ENCODE results near the gene TMEM108. TPM values are rescaled to one million over a fixed set of nuclear protein-coding genes. Genes with fewer than 3 reads are reported as not detected.

The TMEM108 gene
- total and polyA plus RNA-seq, 2 experiments from 2014 or later: 7.4 to 15.3 TPM

DNA sequence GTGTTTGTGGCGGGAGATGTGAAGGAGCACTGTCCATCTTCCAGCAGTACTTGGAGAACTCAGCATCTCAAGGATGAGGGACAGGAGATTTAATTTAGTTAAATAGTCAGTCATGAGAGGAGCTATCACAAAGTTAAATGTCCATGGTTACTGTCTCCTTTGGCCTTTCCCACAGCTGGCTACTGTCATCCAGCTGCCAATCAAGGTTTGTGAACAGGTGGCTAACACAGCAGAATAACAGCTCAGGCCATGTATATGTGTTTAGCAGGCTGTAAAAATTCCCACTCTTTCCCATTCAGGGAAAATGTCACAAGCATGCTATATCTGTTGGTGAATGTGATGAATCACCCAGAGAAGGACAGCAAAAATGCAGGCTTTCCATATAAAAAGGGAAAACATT is 120.5 kb downstream of the TMEM108 start (continued):
- no peak for TF ChIP-seq STAT1 (IDR thresholded peaks at IDR 0.05; ENCODE audit: unreplicated experiment)
- TF ChIP-seq, protein P1, sequence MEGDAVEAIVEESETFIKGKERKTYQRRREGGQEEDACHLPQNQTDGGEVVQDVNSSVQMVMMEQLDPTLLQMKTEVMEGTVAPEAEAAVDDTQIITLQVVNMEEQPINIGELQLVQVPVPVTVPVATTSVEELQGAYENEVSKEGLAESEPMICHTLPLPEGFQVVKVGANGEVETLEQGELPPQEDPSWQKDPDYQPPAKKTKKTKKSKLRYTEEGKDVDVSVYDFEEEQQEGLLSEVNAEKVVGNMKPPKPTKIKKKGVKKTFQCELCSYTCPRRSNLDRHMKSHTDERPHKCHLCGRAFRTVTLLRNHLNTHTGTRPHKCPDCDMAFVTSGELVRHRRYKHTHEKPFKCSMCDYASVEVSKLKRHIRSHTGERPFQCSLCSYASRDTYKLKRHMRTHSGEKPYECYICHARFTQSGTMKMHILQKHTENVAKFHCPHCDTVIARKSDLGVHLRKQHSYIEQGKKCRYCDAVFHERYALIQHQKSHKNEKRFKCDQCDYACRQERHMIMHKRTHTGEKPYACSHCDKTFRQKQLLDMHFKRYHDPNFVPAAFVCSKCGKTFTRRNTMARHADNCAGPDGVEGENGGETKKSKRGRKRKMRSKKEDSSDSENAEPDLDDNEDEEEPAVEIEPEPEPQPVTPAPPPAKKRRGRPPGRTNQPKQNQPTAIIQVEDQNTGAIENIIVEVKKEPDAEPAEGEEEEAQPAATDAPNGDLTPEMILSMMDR (conservative IDR thresholded peaks at IDR 0.05; ENCODE audit: low read depth in 2 of 2): no peak

DNA sequence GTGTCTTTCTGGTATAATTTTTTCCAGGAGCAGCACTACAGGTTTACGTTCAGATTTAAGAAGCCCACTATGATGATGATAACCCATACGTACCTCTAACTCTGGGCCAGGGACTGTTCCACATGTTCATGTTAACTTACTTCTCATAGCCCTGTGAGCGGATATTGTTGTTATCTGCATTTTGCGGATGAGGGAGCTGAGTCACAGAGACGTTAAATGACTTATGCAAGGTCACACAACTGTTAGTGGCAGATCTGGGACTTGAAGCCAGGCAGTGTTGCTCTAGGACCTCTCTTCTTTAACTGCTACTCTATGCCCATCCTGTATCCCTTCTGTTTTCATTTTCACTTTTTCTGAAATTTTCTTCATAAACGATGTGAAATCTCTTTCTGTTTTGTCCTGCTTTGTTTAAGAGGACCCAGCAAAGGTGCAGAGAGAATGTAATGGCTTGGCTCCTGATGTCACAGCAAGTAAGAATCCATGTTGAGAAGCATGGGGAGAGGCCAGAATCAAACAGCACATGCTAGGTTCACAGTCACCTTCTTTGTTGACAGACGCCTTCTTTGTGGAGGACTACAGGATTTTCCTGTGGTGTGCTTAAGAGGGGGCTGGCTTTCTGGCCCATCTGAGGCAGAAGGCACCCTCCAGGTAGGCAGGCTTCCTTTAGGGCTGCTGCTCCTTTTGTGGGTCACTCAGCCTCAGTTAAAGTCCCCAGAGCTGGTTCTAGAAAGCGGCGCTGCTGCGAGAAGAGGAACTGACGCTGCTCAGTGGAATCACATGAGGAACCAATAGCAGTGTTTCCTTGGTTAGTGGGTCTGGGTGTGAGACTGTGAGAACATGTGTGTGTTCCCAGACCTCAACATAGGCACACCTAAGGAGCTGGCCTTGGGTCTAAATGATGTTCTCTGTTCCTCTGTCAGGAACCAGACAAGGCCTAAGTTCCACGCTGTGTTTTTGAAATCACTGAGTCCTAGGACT is 121.6 kb downstream of the TMEM108 start:
- Mint-ChIP-seq H3K27me3 (ENCODE audit: insufficient read depth, low read depth, poor library complexity) (peaks cover 1% of the 10 kb centered on the region), H3K4me1 (no peaks in the 10 kb centered on the region; the same call in 2 of the 3 replicates), H3K9me3 (peaks cover 3% of the 10 kb centered on the region; the same call in 2 of the 3 replicates), H3K27ac (no peak overlapping the region), H3K36me3 (ENCODE audit: low read depth) (peaks cover 3% of the 10 kb centered on the region; the same call in 1 of the 3 replicates), H3K4me3 (no peak overlapping the region)
- Histone ChIP-seq H3K27ac (ENCODE audit: low read depth) (no peak overlapping the region), H3K4me2 (no peak overlapping the region), H3K4me3 (no peak overlapping the region), H3K36me3 (ENCODE audit: insufficient read depth) (no peaks in the 10 kb centered on the region), H2AFZ (no peak overlapping the region), H4K20me1 (replicated peaks; ENCODE audit: insufficient read depth) (no peaks in the 10 kb centered on the region), H3K79me2 (replicated peaks; ENCODE audit: insufficient read depth) (no peaks in the 10 kb centered on the region; the same call in 1 of the 2 replicates), H3K9me2 (ENCODE audit: insufficient read depth) (no peaks in the 10 kb centered on the region), H3F3A (replicated peaks; ENCODE audit: low read depth) (no peaks in the 10 kb centered on the region), H3K27me3 (ENCODE audit: insufficient read depth) (no peaks in the 10 kb centered on the region), H3K4me1 (ENCODE audit: insufficient read depth) (no peaks in the 10 kb centered on the region)
- DNase-seq (ENCODE audit: low spot score): no peak
- no peak for TF ChIP-seq CREB1 (CRISPR knock-in tag; IDR thresholded peaks at IDR 0.05; ENCODE audit: low read depth)
- TF ChIP-seq POLR2AphosphoS5 (IDR thresholded peaks at IDR 0.05; ENCODE audit: low read depth): no peak
- TF ChIP-seq, protein P2, sequence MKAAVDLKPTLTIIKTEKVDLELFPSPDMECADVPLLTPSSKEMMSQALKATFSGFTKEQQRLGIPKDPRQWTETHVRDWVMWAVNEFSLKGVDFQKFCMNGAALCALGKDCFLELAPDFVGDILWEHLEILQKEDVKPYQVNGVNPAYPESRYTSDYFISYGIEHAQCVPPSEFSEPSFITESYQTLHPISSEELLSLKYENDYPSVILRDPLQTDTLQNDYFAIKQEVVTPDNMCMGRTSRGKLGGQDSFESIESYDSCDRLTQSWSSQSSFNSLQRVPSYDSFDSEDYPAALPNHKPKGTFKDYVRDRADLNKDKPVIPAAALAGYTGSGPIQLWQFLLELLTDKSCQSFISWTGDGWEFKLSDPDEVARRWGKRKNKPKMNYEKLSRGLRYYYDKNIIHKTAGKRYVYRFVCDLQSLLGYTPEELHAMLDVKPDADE (IDR thresholded peaks at IDR 0.05): no peak
- TF ChIP-seq, protein P3, sequence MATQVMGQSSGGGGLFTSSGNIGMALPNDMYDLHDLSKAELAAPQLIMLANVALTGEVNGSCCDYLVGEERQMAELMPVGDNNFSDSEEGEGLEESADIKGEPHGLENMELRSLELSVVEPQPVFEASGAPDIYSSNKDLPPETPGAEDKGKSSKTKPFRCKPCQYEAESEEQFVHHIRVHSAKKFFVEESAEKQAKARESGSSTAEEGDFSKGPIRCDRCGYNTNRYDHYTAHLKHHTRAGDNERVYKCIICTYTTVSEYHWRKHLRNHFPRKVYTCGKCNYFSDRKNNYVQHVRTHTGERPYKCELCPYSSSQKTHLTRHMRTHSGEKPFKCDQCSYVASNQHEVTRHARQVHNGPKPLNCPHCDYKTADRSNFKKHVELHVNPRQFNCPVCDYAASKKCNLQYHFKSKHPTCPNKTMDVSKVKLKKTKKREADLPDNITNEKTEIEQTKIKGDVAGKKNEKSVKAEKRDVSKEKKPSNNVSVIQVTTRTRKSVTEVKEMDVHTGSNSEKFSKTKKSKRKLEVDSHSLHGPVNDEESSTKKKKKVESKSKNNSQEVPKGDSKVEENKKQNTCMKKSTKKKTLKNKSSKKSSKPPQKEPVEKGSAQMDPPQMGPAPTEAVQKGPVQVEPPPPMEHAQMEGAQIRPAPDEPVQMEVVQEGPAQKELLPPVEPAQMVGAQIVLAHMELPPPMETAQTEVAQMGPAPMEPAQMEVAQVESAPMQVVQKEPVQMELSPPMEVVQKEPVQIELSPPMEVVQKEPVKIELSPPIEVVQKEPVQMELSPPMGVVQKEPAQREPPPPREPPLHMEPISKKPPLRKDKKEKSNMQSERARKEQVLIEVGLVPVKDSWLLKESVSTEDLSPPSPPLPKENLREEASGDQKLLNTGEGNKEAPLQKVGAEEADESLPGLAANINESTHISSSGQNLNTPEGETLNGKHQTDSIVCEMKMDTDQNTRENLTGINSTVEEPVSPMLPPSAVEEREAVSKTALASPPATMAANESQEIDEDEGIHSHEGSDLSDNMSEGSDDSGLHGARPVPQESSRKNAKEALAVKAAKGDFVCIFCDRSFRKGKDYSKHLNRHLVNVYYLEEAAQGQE (IDR thresholded peaks at IDR 0.05; ENCODE audit: unreplicated experiment): no peak
- no peak for TF ChIP-seq ZNF114 (CRISPR knock-in tag; IDR thresholded peaks at IDR 0.05)
- TF ChIP-seq ZNF331 (CRISPR knock-in tag; IDR thresholded peaks at IDR 0.05; ENCODE audit: low read depth): no peak
- TF ChIP-seq NANOG (IDR thresholded peaks at IDR 0.05; ENCODE audit: borderline replicate concordance): no peak
- no peak for ATAC-seq
